HG02970 (cell line): ENCODE measurements around the gene MRPL50.

Experiments used
- ATAC-seq: cut with Tn5 transposase; IDR thresholded peaks from one replicate; pipeline ENCODE4 v1.9.1; 2021; ENCODE audit warnings: mild to moderate bottlenecking, moderate library complexity, moderate number of reproducible peaks; ENCODE audit not compliant: unreplicated experiment, low FRiP score

MRPL50 gene

DNA sequence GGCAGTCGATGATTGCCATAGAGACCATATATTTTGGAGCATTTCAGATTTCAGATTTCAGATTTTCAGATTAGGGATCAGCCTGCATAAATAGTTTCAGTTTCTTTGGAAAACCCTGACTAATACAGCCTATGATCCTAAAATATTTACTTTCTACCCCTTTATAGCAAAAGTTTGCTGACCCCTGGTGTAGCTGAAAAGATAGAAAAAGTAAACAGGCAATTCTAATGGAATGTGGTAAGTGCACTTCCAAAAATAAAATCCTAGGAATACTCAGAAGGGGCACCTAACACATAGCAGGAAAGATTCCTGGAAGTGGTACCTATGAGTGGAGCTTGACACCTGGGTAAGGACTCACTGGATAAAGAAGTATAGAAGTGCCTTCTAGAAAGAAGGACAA is 48.1 kb downstream of the MRPL50 start:
- no peak for ATAC-seq

DNA sequence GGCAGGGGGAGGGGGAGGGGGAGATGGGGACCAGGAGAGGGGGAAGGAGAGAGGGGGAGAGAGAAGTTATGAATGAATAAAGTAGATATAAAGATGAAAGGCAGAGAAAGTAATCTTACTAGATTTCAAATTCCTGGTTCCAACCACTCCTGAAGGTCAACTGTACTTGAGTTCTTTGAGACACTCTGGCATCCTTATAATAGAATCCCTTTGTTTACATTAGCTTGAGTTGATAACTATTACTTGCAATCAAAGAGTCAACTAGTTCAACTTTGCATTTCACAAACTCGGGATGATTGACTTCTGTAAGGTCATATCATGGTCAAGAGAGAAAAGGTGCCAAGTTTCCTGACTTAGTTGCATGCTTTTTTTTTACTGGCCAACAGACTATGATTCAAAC is 55.8 kb downstream of the MRPL50 start:
- no peak for ATAC-seq

DNA sequence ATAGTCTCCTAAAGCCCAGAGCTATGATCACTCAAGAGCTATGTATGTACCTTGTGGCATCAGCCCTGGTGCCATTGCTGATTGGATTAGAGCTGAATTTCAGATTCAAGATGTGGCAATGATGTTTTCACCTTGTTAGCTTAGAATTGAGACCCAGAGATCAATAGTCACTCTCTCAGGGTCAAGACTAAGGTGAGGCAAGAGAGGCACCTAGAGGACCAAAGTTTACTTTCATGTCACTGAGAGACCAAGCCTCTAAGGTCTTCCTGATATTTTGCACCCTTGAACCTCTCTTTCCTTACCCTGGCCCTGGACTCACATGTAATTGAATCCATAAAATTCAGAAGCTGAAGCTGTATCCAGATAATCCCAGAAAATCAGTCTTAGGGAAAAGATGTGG is 56.5 kb downstream of the MRPL50 start:
- no peak for ATAC-seq
